Ascending aorta (tissue), 2 donors: ENCODE data around the gene DYNC1LI1. TPM values are rescaled to one million over a fixed set of nuclear protein-coding genes. Genes with fewer than 3 reads are reported as not detected.
A peak's percentile ranks its signal among the peaks of the same experiment; 100 is the strongest.

ENCODE experiments used
- DNase-seq, 2 donors: peaks; one replicate each; pipeline ENCODE4 v3.0.0-alpha.2; 2019; ENCODE audit warnings: low spot score in 2 of 2
- H3K27ac ChIP-seq, 2 donors: fragments of 200-600 bp; sonication (generic); one replicate each; pipeline ENCODE4 v1.5.1; 2016 to 2017; ENCODE audit warnings: mild to moderate bottlenecking in 1 of 2
- H3K27me3 ChIP-seq: fragments of 200-600 bp; sonication (generic); one replicate; pipeline ENCODE4 v1.5.1; 2017
- H3K36me3 ChIP-seq, 2 donors: fragments of 200-600 bp; sonication (generic); one replicate each; pipeline ENCODE4 v1.5.1; 2016
- H3K4me1 ChIP-seq, 2 donors: fragments of 200-600 bp; sonication (generic); one replicate each; pipeline ENCODE4 v1.5.1; 2016 to 2017; ENCODE audit warnings: mild to moderate bottlenecking in 1 of 2
- H3K4me3 ChIP-seq, 2 donors: fragments of 200-600 bp; sonication (generic); one replicate each; pipeline ENCODE4 v1.5.1; 2016 to 2017; ENCODE audit warnings: mild to moderate bottlenecking in 1 of 2
- H3K9me3 ChIP-seq, 2 donors: fragments of 200-600 bp; sonication (generic); one replicate each; pipeline ENCODE4 v1.5.1; 2016
- intact Hi-C: fragments of 100-400 bp; cut with DNase I; formaldehyde crosslinking; loops from one replicate; pipeline ENCODE4 v1.15.1; 2023
- total RNA-seq: library from RNA; depleted of rRNA; stranded (reverse); fragments of >200 nt; gene quantifications from one replicate; pipeline ENCODE4 v1.1.0, GENCODE V29; 2016
- TF ChIP-seq, protein P1 (sequence below), 3 experiments: fragments of 200-600 bp in 2 of 3; fragments of 450-650 bp in 1 of 3; sonication (generic) in 2 of 3; IDR thresholded peaks; one replicate each; pipeline ENCODE4 v1.5.1; 2016 to 2019; ENCODE audit warnings: antibody characterized with exemption in 3 of 3, mild to moderate bottlenecking in 1 of 3, moderate library complexity in 1 of 3

DYNC1LI1 gene
- total RNA-seq, 1 donor from 2014 or later: 22.1 TPM

GRCh38 chr3:32602206-32602605 lies 31.5 kb upstream of the DYNC1LI1 start:
- Histone ChIP-seq H3K27ac (no peak overlapping the region), H3K4me3 (no peak overlapping the region), H3K4me1 (peaks cover 0 to under 1% of the 10 kb centered on the region in 2 donors), H3K9me3 (no peaks in the 10 kb centered on the region), H3K36me3 (no peaks in the 10 kb centered on the region), H3K27me3 (no peaks in the 10 kb centered on the region)
- DNase-seq: no peak
- TF ChIP-seq, protein P1, sequence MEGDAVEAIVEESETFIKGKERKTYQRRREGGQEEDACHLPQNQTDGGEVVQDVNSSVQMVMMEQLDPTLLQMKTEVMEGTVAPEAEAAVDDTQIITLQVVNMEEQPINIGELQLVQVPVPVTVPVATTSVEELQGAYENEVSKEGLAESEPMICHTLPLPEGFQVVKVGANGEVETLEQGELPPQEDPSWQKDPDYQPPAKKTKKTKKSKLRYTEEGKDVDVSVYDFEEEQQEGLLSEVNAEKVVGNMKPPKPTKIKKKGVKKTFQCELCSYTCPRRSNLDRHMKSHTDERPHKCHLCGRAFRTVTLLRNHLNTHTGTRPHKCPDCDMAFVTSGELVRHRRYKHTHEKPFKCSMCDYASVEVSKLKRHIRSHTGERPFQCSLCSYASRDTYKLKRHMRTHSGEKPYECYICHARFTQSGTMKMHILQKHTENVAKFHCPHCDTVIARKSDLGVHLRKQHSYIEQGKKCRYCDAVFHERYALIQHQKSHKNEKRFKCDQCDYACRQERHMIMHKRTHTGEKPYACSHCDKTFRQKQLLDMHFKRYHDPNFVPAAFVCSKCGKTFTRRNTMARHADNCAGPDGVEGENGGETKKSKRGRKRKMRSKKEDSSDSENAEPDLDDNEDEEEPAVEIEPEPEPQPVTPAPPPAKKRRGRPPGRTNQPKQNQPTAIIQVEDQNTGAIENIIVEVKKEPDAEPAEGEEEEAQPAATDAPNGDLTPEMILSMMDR (IDR thresholded peaks at IDR 0.05): no peak
- intact Hi-C loops: no loop called here

- Histone ChIP-seq H3K4me1 (peaks cover 0 to 4% of the 10 kb centered on the region in 2 donors), H3K27me3 (no peaks in the 10 kb centered on the region), H3K9me3 (no peaks in the 10 kb centered on the region), H3K36me3 (no peaks in the 10 kb centered on the region), H3K4me3 (no peak overlapping the region), H3K27ac (no peak overlapping the region)
- intact Hi-C loops: no loop called here
- DNase-seq: no peak
- TF ChIP-seq, protein P1 (IDR thresholded peaks at IDR 0.05): no peak
Observed at GRCh38 chr3:32601722-32602121, 31.1 kb upstream of the DYNC1LI1 start.

DNA sequence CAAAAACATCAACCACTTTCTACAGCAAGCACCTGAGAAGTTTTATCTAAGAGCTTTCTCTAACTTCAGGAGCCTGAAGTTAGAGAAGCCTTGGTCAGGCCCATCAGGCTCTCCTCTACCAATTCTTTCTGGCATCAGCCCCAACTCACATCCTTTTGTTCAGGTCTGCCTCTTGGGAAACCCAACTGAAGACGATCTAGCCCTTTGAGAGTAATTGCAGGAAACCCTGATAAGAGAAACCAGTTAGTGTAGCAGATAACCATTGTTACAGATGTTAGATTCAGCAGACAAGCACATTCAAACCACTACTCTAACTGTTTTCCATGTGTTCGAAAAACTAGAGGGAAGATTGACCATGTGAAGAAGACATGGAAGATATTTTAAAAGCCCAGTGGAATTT lies 27.0 kb upstream of the DYNC1LI1 start:
- no peak overlapping the region for H3K4me3 ChIP-seq
- TF ChIP-seq, protein P1 (IDR thresholded peaks at IDR 0.05): no peak
- H3K9me3 ChIP-seq: no peaks in the 10 kb centered on the region
- peak overlapping the region; percentile 46 to 78 for H3K27ac ChIP-seq
- H3K4me1 ChIP-seq: peaks cover 0 to 24% of the 10 kb centered on the region in 2 donors
- no peak for DNase-seq
- H3K36me3 ChIP-seq: no peaks in the 10 kb centered on the region
- H3K27me3 ChIP-seq: no peaks in the 10 kb centered on the region
- intact Hi-C loops: no loop called here

DNA sequence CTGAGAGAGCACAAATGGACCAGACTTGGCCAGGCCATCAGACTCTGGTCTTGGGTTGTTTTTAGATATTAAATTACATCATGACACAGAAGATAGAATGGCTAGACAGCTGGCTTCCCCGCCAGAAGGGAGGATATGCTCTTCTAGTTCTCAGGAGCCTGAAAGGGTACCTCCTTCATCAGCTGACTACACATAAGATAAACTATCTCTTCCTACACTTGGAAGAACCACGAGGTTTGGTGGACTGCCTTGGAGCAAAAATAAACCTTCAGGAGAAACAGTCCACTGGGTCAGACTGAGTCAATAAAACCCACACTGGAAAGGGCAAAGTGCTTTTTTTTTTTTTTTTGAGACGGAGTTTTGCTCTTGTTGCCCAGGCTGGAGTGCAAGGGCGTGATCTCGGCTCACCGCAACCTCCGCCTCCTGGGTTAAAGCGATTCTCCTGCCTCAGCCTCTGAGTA lies 26.3 kb upstream of the DYNC1LI1 start:
- Histone ChIP-seq H3K27ac (peak overlapping the region; percentile 46 to 78), H3K4me3 (no peak overlapping the region), H3K9me3 (no peaks in the 10 kb centered on the region), H3K4me1 (peaks cover 0 to 24% of the 10 kb centered on the region in 2 donors), H3K27me3 (no peaks in the 10 kb centered on the region), H3K36me3 (no peaks in the 10 kb centered on the region)
- intact Hi-C loops: no loop called here
- TF ChIP-seq, protein P1 (IDR thresholded peaks at IDR 0.05): no peak
- no peak for DNase-seq

DNA sequence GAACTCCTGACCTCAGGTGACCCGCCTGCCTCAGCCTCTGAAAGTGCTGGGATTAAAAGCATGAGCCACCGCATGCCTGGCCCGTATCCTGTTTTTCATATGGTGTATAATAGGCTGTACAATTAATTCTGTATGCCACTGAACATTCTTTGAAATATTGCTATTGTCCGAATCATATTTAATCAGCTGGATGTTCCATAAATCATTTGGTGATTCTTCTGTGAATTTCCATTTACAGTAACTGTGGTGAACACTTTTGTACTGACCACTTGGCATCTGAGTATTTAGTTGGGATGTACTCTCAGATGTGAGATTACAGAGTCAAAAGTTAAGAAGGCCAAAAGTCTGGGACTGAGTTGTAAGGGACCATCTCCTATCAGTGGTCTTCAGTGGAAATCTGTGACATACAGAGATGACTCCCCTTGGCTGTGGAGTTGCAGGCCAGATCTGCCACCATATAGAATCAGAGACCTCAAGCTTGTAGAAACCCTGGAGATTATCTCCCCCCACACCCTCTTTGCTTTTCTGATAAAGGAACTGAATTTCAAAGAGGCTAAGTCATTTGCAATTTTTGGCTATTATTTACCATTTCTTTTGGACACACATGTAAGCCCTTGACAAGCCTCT lies 25.7 kb upstream of the DYNC1LI1 start:
- Histone ChIP-seq H3K4me3 (no peak overlapping the region), H3K4me1 (peaks cover 0 to 24% of the 10 kb centered on the region in 2 donors), H3K9me3 (no peaks in the 10 kb centered on the region), H3K27ac (peak overlapping the region; percentile 46 to 78), H3K27me3 (no peaks in the 10 kb centered on the region), H3K36me3 (no peaks in the 10 kb centered on the region)
- no peak for DNase-seq
- TF ChIP-seq, protein P1 (IDR thresholded peaks at IDR 0.05): no peak
- intact Hi-C loops: no loop called here
